H1 (cell line): Measurements from ENCODE around the gene KLHL2. TPM values are rescaled to one million over a fixed set of nuclear protein-coding genes. Genes with fewer than 3 reads are reported as not detected.

Experiments
- CTCF ChIA-PET: fragments of 300-600 bp; sonication (Branson Sonifier 250); formaldehyde crosslinking; loops from one replicate; lab custom pipeline; 2021; ENCODE audit not compliant: partially characterized antibody; lab: Charles Lee
- POLR2A ChIA-PET: fragments of 300-600 bp; sonication (Branson Sonifier 250); formaldehyde crosslinking; loops from one replicate; lab custom pipeline; 2021; ENCODE audit warnings: inconsistent platforms; ENCODE audit not compliant: partially characterized antibody; lab: Charles Lee
- DNase-seq, 2 experiments: peaks; one replicate each; pipeline versions ENCODE4 v3.0.0 to v3.0.0-alpha.2; 2010 to 2022; ENCODE audit warnings: low spot score in 2 of 2, low read depth in 1 of 2, mixed read lengths in 1 of 2
- FAIRE-seq: peaks from 2 replicates; lab custom pipeline; 2011; peaks lifted over from hg19 to GRCh38; lab: Jason Lieb, UNC
- H2AFZ ChIP-seq: 2 replicates; pipeline ENCODE4 v1.8.1; 2012; ENCODE audit warnings: low read length, inconsistent platforms
- H2AK5ac ChIP-seq: 2 replicates; pipeline ENCODE4 v1.6.1; 2013; ENCODE audit warnings: low read depth, low read length
- H2BK120ac ChIP-seq: replicated peaks from 2 replicates; pipeline ENCODE3; 2013; ENCODE audit warnings: low read depth, low read length, inconsistent platforms
- H2BK12ac ChIP-seq: 2 replicates; pipeline ENCODE4 v1.6.1; 2013; ENCODE audit warnings: low read depth, low read length
- H2BK15ac ChIP-seq: 2 replicates; pipeline ENCODE4 v1.6.1; 2013; ENCODE audit warnings: low read length
- H2BK20ac ChIP-seq: 2 replicates; pipeline ENCODE4 v1.6.1; 2013; ENCODE audit warnings: low read length
- H2BK5ac ChIP-seq: 2 replicates; pipeline ENCODE4 v1.6.1; 2013; ENCODE audit warnings: low read depth, low read length
- H3K14ac ChIP-seq: 2 replicates; pipeline ENCODE4 v1.6.1; 2013; ENCODE audit warnings: inconsistent platforms; ENCODE audit not compliant: insufficient read length
- H3K18ac ChIP-seq: 2 replicates; pipeline ENCODE4 v1.6.1; 2013; ENCODE audit warnings: low read length; ENCODE audit errors: extremely low read depth
- H3K23ac ChIP-seq: 2 replicates; pipeline ENCODE4 v1.6.1; 2013; ENCODE audit warnings: inconsistent platforms; ENCODE audit not compliant: insufficient read length
- H3K23me2 ChIP-seq: 2 replicates; pipeline ENCODE4 v1.6.1; 2013; ENCODE audit warnings: low read depth, low read length
- H3K27ac ChIP-seq: 2 replicates; pipeline ENCODE4 v1.6.1; 2011; ENCODE audit warnings: low read depth, low read length, inconsistent platforms
- H3K27me3 ChIP-seq, 4 experiments: replicated peaks in 1 of 4; 1 replicate in 1 of 4; 2 replicates in 3 of 4; pipeline versions ENCODE4 v1.6.1 to v1.8.1; 2011 to 2013; ENCODE audit warnings: low read length in 3 of 4, mild to moderate bottlenecking in 3 of 4, inconsistent platforms in 2 of 4, mixed read lengths in 2 of 4, moderate library complexity in 1 of 4; ENCODE audit not compliant: control insufficient read depth in 3 of 4, insufficient read depth in 3 of 4; ENCODE audit errors: extremely low read depth in 1 of 4
- H3K36me3 ChIP-seq, 4 experiments: 2 replicates each; pipeline versions ENCODE4 v1.6.1 to v1.8.1; 2011 to 2013; ENCODE audit warnings: mild to moderate bottlenecking in 4 of 4, low read length in 3 of 4, moderate library complexity in 2 of 4, control low read depth in 1 of 4, inconsistent platforms in 1 of 4; ENCODE audit not compliant: insufficient read depth in 4 of 4, control insufficient read depth in 2 of 4
- H3K4ac ChIP-seq: replicated peaks from 2 replicates; pipeline ENCODE3; 2013; ENCODE audit warnings: low read length, low read depth, mixed read lengths, inconsistent platforms; ENCODE audit not compliant: insufficient read length
- H3K4me1 ChIP-seq, 4 experiments: replicated peaks in 1 of 4; 1 replicate in 1 of 4; 2 replicates in 3 of 4; pipeline versions ENCODE4 v1.6.1 to v1.8.1; 2011 to 2013; ENCODE audit warnings: low read length in 3 of 4, inconsistent platforms in 2 of 4, mixed read lengths in 1 of 4; ENCODE audit not compliant: insufficient read depth in 4 of 4, control insufficient read depth in 3 of 4
- H3K4me2 ChIP-seq, 2 experiments: 2 replicates each; pipeline versions ENCODE4 v1.6.1 to v1.8.1; 2011 to 2013; ENCODE audit warnings: low read depth in 2 of 2, low read length in 2 of 2, control low read depth in 1 of 2, inconsistent platforms in 1 of 2, mild to moderate bottlenecking in 1 of 2; ENCODE audit not compliant: insufficient read depth in 1 of 2
- H3K4me3 ChIP-seq, 4 experiments: fragments of 200-600, 300-600 bp in 1 of 4; sonication (generic), shearing (Covaris generic), sonication (Bioruptor Twin) in 1 of 4; 2 replicates each; pipeline versions ENCODE4 v1.5.1 to v1.8.1; 2011 to 2016; ENCODE audit warnings: low read length in 4 of 4, low read depth in 3 of 4, control low read depth in 2 of 4, inconsistent platforms in 2 of 4, mild to moderate bottlenecking in 2 of 4, mixed read lengths in 1 of 4, moderate library complexity in 1 of 4; ENCODE audit not compliant: insufficient read depth in 2 of 4; ENCODE audit errors: extremely low read depth in 1 of 4
- H3K56ac ChIP-seq: replicated peaks from 2 replicates; pipeline ENCODE3; 2013; ENCODE audit warnings: low read depth, mild to moderate bottlenecking, mixed read lengths, low read length, inconsistent platforms; ENCODE audit not compliant: insufficient read length
- H3K79me1 ChIP-seq: 2 replicates; pipeline ENCODE4 v1.6.1; 2013; ENCODE audit warnings: low read depth, low read length, control low read depth
- H3K79me2 ChIP-seq, 2 experiments: 2 replicates each; pipeline versions ENCODE4 v1.6.1 to v1.8.1; 2012 to 2013; ENCODE audit warnings: low read length in 2 of 2, mild to moderate bottlenecking in 2 of 2, inconsistent platforms in 1 of 2; ENCODE audit not compliant: insufficient read depth in 2 of 2, control insufficient read depth in 1 of 2
- H3K9ac ChIP-seq, 4 experiments: replicated peaks in 1 of 4; 1 replicate in 1 of 4; 2 replicates in 3 of 4; pipeline versions ENCODE4 v1.6.1 to v1.8.1; 2011 to 2013; ENCODE audit warnings: low read depth in 3 of 4, low read length in 3 of 4, control low read depth in 2 of 4, mild to moderate bottlenecking in 2 of 4, moderate library complexity in 2 of 4, inconsistent platforms in 1 of 4; ENCODE audit errors: extremely low read depth in 1 of 4
- H3K9me3 ChIP-seq, 2 experiments: 2 replicates each; pipeline versions ENCODE4 v1.6.1 to v1.8.1; 2012 to 2013; ENCODE audit warnings: mild to moderate bottlenecking in 2 of 2, moderate library complexity in 2 of 2, control low read depth in 1 of 2, inconsistent platforms in 1 of 2, low read depth in 1 of 2, low read length in 1 of 2, mixed read lengths in 1 of 2; ENCODE audit not compliant: insufficient read depth in 2 of 2
- H4K20me1 ChIP-seq, 2 experiments: replicated peaks in 1 of 2; 2 replicates each; pipeline versions ENCODE3 to v1.8.1; 2011 to 2013; ENCODE audit warnings: inconsistent platforms in 2 of 2, low read length in 2 of 2, mild to moderate bottlenecking in 1 of 2; ENCODE audit not compliant: insufficient read depth in 2 of 2, control insufficient read depth in 1 of 2
- H4K5ac ChIP-seq: 2 replicates; pipeline ENCODE4 v1.6.1; 2013; ENCODE audit warnings: low read length, low read depth, mixed read lengths, inconsistent platforms; ENCODE audit not compliant: insufficient read length
- H4K8ac ChIP-seq: 2 replicates; pipeline ENCODE4 v1.8.0; 2013; ENCODE audit warnings: mild to moderate bottlenecking, moderate library complexity, low read length, inconsistent platforms; ENCODE audit not compliant: insufficient read depth; ENCODE audit errors: extremely low read depth
- H4K91ac ChIP-seq: replicated peaks from 2 replicates; pipeline ENCODE3; 2013; ENCODE audit warnings: low read length, mixed read lengths, inconsistent platforms; ENCODE audit not compliant: insufficient read length
- ATF2 ChIP-seq: IDR thresholded peaks from 2 replicates; pipeline ENCODE4 v1.6.1; 2012; ENCODE audit warnings: low read length, inconsistent platforms
- CTCF ChIP-seq, 3 experiments: IDR thresholded peaks; 1 replicate in 2 of 3; 2 replicates in 1 of 3; pipeline versions ENCODE4 v1.5.1 to v1.6.1; 2011; ENCODE audit warnings: low read length in 3 of 3, mild to moderate bottlenecking in 3 of 3, inconsistent platforms in 2 of 3, low read depth in 1 of 3, moderate library complexity in 1 of 3; ENCODE audit not compliant: insufficient read depth in 1 of 3; ENCODE audit errors: control extremely low read depth in 1 of 3
- EP300 ChIP-seq, 2 experiments: IDR thresholded peaks; 1 replicate in 1 of 2; 2 replicates in 1 of 2; pipeline ENCODE4 v1.6.1; 2011 to 2012; ENCODE audit warnings: low read depth in 2 of 2, low read length in 2 of 2, mild to moderate bottlenecking in 2 of 2, borderline replicate concordance in 1 of 2, inconsistent platforms in 1 of 2, moderate library complexity in 1 of 2
- HDAC6 ChIP-seq: IDR thresholded peaks from one replicate; pipeline ENCODE4 v1.7.1; 2012; ENCODE audit warnings: low read depth, mild to moderate bottlenecking, inconsistent platforms, low read length, moderate library complexity
- NANOG ChIP-seq: IDR thresholded peaks from 2 replicates; pipeline ENCODE4 v1.6.1; 2011; ENCODE audit warnings: low read length, low read depth, mild to moderate bottlenecking, inconsistent platforms; ENCODE audit not compliant: insufficient read depth, poor library complexity, severe bottlenecking
- SIX5 ChIP-seq: IDR thresholded peaks from 2 replicates; pipeline ENCODE4 v1.6.1; 2011; ENCODE audit warnings: mild to moderate bottlenecking, low read depth, low read length
- WGBS, 2 experiments: shearing (Covaris generic) in 1 of 2; methylation state at CpG; one replicate each; pipeline versions ENCODE4 v1.1.6 to v1.1.7; 2013 to 2015; ENCODE audit warnings: low lambda C conversion rate in 2 of 2, mixed read lengths in 2 of 2, inconsistent platforms in 1 of 2, low coverage in 1 of 2, missing lambda C conversion rate in 1 of 2; ENCODE audit not compliant: insufficient replicate concordance in 2 of 2, insufficient coverage in 1 of 2, insufficient read length in 1 of 2; ENCODE audit errors: extremely low coverage in 1 of 2, missing lambda C conversion rate in 1 of 2; 5-methylcytosine and 5-hydroxymethylcytosine counted together
- polyA plus RNA-seq, 7 experiments: library from polyadenylated mRNA; depleted of rRNA in 3 of 7; stranded (reverse) in 5 of 7; unstranded in 2 of 7; fragments of >200 nt in 5 of 7; fragments of 200-250 nt in 2 of 7; gene quantifications; 1 replicate in 5 of 7; 2 replicates in 1 of 7; 4 replicates in 1 of 7; pipeline versions ENCODE4 v1.2.1 to v1.2.3, GENCODE V29; 2011 to 2013; ENCODE audit warnings: missing spikeins in 2 of 7, mixed read lengths in 2 of 7
- total RNA-seq: library from RNA; stranded (reverse); fragmentation: NEBNext Ultra II Directional; extraction: Animal tissue kit (Norgen Biotek cat#: 25700); gene quantifications from 2 replicates; pipeline ENCODE4 v1.2.1, GENCODE V29; 2021

KLHL2 gene
- total and polyA plus RNA-seq, 2 of the 8 experiments (the other 6 are each of a cell fraction or from before 2014, with no cell fraction given) = 5.2 to 12.0 TPM

DNA sequence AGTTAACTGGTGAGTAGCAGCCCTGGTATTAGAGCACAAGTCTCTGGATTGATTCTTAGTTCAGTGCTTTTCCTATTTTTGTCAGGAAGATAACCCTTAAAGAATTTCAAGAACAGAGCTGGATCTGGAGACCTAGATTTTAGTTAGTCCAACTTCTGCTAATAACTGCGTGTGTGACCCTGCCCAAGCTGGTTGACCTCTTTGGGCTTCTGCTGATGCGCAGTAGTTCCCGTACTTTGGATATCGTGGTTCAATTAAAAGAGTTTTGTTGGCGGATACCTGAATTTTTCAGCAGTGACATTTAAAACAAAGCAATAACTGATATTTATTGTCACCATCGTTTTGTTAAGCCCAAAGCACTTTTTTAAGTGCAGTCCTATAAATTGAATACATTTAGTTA, 129.4 kb downstream of the KLHL2 start:
- Histone ChIP-seq H3K36me3 (peaks cover 3 to 95% (median 43%) of the 10 kb centered on the region in 4 experiments), H3K4me1 (peaks cover 0 to 6% (median 1%) of the 10 kb centered on the region in 4 experiments; a peak in 2 of 7 replicates), H4K5ac (no peak overlapping the region), H2BK20ac (no peak overlapping the region), H2BK12ac (no peak overlapping the region), H3K14ac (no peak overlapping the region), H2AK5ac (no peak overlapping the region), H3K4me2 (no peak overlapping the region), H3K9me3 (no peaks in the 10 kb centered on the region), H2AFZ (no peak overlapping the region), H3K9ac (no peak overlapping the region), H3K23ac (no peak overlapping the region), H2BK120ac (no peak overlapping the region), H3K56ac (no peak overlapping the region), H2BK5ac (no peak overlapping the region), H3K79me1 (no peaks in the 10 kb centered on the region; the same call in 1 of the 2 replicates), H3K23me2 (no peaks in the 10 kb centered on the region; the same call in none of the 2 replicates), H4K8ac (no peak overlapping the region), H3K4ac (no peak overlapping the region), H3K27me3 (no peaks in the 10 kb centered on the region), H4K91ac (no peak overlapping the region), H4K20me1 (peaks cover 19 to 20% of the 10 kb centered on the region in 2 experiments), H3K27ac (no peak overlapping the region), H2BK15ac (no peak overlapping the region), H3K4me3 (no peak overlapping the region), H3K79me2 (peaks cover 14 to 65% of the 10 kb centered on the region in 2 experiments), H3K18ac (no peak overlapping the region)
- ChIA-PET CTCF (interaction anchor here (0.8 to 2.4 kb wide), 2 partner anchors 10 to 206 kb away, joined by 4 to 9 read pairs; no protein-coding TSS in a partner anchor), POLR2A (no interaction called here)
- DNase-seq (no peak), FAIRE-seq (no peak)
- TF ChIP-seq SIX5 (no peak), ATF2 (no peak), HDAC6 (no peak), EP300 (IDR thresholded peaks at IDR 0.05; ENCODE audit: borderline replicate concordance in 1 of 2, low read depth in 2 of 2, low read length in 2 of 2) (no peak), NANOG (no peak), CTCF (IDR thresholded peaks at IDR 0.05; ENCODE audit: control extremely low read depth in 1 of 3, insufficient read depth in 1 of 3, low read depth in 1 of 3, low read length in 3 of 3) (no peak)
- WGBS, 2 experiments = 93% methylated on average over 6 of the region's 6 CpGs; no CpG with 5 or more reads in 1 of the 2 experiments
